Fibroblast of lung (primary cell): ENCODE data around the gene DHCR24.

Experiments
- EZH2 ChIP-seq: IDR thresholded peaks from 2 replicates; pipeline ENCODE4 v1.5.1; 2012; ENCODE audit warnings: low read length, control low read depth, mild to moderate bottlenecking; ENCODE audit errors: missing control alignments
- TF ChIP-seq, protein P1 (sequence below), 2 donors: IDR thresholded peaks in 1 of 2; conservative IDR thresholded peaks in 1 of 2; 1 replicate in 1 of 2; 2 replicates in 1 of 2; pipeline ENCODE4 v1.5.1; 2011 to 2012; ENCODE audit warnings: low read length in 2 of 2, control low read depth in 1 of 2, inconsistent platforms in 1 of 2, low read depth in 1 of 2, mild to moderate bottlenecking in 1 of 2

DNA sequence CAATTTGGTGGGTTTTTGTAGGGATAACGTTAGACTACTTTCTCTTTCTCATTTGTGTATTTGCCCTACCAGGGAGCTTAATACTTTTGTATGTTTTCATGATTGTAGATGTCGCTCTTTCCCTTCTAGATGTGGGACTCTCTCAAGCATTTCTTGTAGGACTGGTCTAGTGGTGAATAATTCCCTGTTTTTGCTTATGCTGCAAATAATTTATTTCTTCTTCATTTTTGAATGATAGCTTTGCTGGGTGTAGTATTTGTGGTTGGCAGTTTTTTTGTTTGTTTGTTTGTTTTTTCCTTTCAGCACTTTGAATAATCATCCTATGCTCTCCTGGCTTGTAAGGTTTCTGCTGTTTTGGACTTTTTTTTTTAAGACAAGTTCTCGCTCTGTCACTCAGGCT, 63.3 kb downstream of the DHCR24 start:
- TF ChIP-seq, protein P1, sequence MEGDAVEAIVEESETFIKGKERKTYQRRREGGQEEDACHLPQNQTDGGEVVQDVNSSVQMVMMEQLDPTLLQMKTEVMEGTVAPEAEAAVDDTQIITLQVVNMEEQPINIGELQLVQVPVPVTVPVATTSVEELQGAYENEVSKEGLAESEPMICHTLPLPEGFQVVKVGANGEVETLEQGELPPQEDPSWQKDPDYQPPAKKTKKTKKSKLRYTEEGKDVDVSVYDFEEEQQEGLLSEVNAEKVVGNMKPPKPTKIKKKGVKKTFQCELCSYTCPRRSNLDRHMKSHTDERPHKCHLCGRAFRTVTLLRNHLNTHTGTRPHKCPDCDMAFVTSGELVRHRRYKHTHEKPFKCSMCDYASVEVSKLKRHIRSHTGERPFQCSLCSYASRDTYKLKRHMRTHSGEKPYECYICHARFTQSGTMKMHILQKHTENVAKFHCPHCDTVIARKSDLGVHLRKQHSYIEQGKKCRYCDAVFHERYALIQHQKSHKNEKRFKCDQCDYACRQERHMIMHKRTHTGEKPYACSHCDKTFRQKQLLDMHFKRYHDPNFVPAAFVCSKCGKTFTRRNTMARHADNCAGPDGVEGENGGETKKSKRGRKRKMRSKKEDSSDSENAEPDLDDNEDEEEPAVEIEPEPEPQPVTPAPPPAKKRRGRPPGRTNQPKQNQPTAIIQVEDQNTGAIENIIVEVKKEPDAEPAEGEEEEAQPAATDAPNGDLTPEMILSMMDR (conservative IDR thresholded peaks at IDR 0.05 in 1 of 2, IDR thresholded peaks at IDR 0.05 in 1 of 2; ENCODE audit: low read depth in 1 of 2, low read length in 2 of 2), result no peak
- TF ChIP-seq EZH2, result no peak
